ENCODE results near the gene MYOM3.
A peak's percentile ranks its signal among the peaks of the same experiment; 100 is the strongest.

DNA sequence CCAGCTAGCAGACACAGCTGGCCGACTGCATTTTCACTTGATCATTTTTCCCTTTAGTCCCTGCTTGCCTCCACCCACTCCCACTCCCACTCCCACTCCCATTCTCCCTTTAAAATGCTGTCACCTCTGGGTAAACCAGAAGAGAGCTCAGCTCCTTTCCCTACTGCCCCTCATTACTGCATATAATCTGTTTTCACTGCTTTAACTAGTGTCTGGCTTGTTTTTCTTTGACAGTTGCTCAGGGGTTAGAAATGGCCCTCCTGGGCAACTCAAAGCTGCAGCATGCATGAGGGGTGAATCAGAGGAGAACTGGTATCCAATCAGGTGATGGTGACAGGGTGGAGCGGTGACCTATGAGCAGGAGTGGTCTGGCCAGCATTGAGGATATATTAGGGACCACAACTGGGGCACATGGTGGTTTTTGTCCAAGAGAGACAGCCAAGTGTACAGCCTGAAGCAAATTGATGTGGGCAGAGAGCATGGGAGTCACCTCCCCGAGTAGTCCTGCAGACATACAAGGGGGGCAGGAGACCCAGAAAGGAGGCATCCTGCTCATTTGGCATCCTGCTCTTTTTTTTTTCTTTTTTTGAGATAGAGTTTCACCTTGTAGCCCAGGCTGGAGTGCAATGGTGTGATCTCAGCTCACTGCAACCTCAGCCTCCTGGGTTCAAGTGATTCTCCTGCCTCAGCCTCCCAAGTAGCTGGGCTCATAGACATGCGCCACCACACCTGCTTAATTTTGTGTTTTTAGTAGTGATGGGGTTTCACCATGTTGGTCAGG is 89.2 kb downstream of the MYOM3 start:
- TF ChIP-seq TAF1 (CRISPR knock-in tag; IDR thresholded peaks at IDR 0.05) (peak; percentile 48; the same call in 1 of the 2 replicates), IRF1 (CRISPR knock-in tag; IDR thresholded peaks at IDR 0.05; ENCODE audit: low read depth) (no peak), POLR2A (IDR thresholded peaks at IDR 0.05; ENCODE audit: insufficient read depth in 1 of 2, low read depth in 2 of 2, low read length in 2 of 2) (peak in 1 of 2 experiments; percentile 85; a peak in 2 of 4 replicates), FOSL1 (CRISPR knock-in tag; IDR thresholded peaks at IDR 0.05; ENCODE audit: borderline replicate concordance) (no peak), ZMYM4 (CRISPR knock-in tag; IDR thresholded peaks at IDR 0.05) (no peak; the same call in 1 of the 2 replicates), HNRNPH1 (optimal IDR thresholded peaks at IDR 0.05; ENCODE audit: low read depth, low read length) (no peak), EZH2 (conservative IDR thresholded peaks at IDR 0.05; ENCODE audit: low read depth, low read length) (no peak)
- TF ChIP-seq, protein P1, sequence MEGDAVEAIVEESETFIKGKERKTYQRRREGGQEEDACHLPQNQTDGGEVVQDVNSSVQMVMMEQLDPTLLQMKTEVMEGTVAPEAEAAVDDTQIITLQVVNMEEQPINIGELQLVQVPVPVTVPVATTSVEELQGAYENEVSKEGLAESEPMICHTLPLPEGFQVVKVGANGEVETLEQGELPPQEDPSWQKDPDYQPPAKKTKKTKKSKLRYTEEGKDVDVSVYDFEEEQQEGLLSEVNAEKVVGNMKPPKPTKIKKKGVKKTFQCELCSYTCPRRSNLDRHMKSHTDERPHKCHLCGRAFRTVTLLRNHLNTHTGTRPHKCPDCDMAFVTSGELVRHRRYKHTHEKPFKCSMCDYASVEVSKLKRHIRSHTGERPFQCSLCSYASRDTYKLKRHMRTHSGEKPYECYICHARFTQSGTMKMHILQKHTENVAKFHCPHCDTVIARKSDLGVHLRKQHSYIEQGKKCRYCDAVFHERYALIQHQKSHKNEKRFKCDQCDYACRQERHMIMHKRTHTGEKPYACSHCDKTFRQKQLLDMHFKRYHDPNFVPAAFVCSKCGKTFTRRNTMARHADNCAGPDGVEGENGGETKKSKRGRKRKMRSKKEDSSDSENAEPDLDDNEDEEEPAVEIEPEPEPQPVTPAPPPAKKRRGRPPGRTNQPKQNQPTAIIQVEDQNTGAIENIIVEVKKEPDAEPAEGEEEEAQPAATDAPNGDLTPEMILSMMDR (CRISPR knock-in tag; IDR thresholded peaks at IDR 0.05), result no peak

Measured in HepG2 (cell line).